Panc1 (cell line): ENCODE data around the gene RPL36.

Source experiments
- CTCF ChIP-seq: fragments of 450-650 bp; IDR thresholded peaks from 2 replicates; pipeline ENCODE4 v1.5.1; 2017; ENCODE audit warnings: mild to moderate bottlenecking
- REST ChIP-seq, 2 experiments: IDR thresholded peaks; 2 replicates each; pipeline ENCODE4 v1.6.1; 2011 to 2012; ENCODE audit warnings: low read depth in 2 of 2, control low read depth in 1 of 2, low read length in 1 of 2, mild to moderate bottlenecking in 1 of 2, moderate library complexity in 1 of 2; ENCODE audit not compliant: insufficient read depth in 1 of 2

DNA sequence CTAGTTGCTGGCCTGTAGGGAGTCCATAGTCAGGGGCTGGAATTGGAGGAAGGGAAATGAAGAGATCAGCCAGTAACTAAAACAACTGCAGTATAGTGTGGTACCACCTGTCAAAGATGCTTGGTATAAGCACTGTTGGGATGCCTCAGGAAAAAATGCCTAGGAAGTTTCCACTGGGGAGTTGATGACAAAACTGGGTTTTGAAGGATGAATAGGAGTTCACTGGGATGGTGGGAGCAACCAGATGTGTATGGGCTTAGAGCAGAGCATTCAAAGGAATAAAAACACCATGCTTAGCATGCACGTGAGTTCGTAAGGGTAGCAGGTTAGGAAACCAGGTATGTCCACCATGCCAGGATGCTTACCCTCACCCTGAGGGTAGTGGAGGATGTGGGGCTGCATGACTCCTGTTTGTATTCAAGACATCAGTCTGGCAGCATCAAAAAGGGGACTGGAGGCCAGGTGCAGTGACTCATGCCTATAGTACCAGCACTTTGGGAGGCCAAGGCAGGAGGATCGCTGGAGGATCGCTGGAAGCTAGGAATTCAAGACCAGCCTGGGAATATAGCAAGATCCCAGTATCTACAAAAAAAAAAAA lies 37.5 kb downstream of the RPL36 start:
- TF ChIP-seq REST (IDR thresholded peaks at IDR 0.05; ENCODE audit: insufficient read depth in 1 of 2, low read depth in 2 of 2, low read length in 1 of 2) (no peak), CTCF (no peak)
